A673 (cell line): ENCODE data around the gene CDC37L1. TPM values are rescaled to one million over a fixed set of nuclear protein-coding genes. Genes with fewer than 3 reads are reported as not detected.
A peak's percentile ranks its signal among the peaks of the same experiment; 100 is the strongest.

ENCODE experiments used
- BruUV-seq: library from RNA; stranded (reverse); fragments of 400-500 nt; replicated peaks from 2 replicates; lab custom pipeline; 2021; lab: Mats Ljungman, UMichigan
- CTCF ChIA-PET: fragments of 300-600 bp; sonication (Branson Sonifier 250); formaldehyde crosslinking; loops from one replicate; lab custom pipeline; 2022; ENCODE audit warnings: antibody characterized with exemption; lab: Charles Lee
- POLR2A ChIA-PET: fragments of 300-600 bp; sonication (Branson Sonifier 250); formaldehyde crosslinking; loops from one replicate; lab custom pipeline; 2022; ENCODE audit warnings: antibody characterized with exemption; ENCODE audit not compliant: low non-redundant PET; lab: Charles Lee
- DNase-seq: peaks from one replicate; pipeline ENCODE4 v3.0.0-alpha.2; 2015; ENCODE audit warnings: low spot score
- H3K27ac ChIP-seq: fragments of 200-600 bp; sonication (generic); 2 replicates; pipeline ENCODE4 v1.5.1; 2016; ENCODE audit warnings: mixed run types, low read depth, mild to moderate bottlenecking, mixed read lengths, antibody characterized with exemption, low read length; ENCODE audit not compliant: poor library complexity, severe bottlenecking
- H3K27me3 ChIP-seq: fragments of 200-600 bp; sonication (generic); replicated peaks from 2 replicates; pipeline ENCODE4 v1.6.1; 2017; ENCODE audit warnings: mixed run types, low read depth, mild to moderate bottlenecking, mixed read lengths, antibody characterized with exemption, low read length; ENCODE audit not compliant: insufficient read depth, poor library complexity
- H3K36me3 ChIP-seq: fragments of 200-600 bp; sonication (generic); 2 replicates; pipeline ENCODE4 v1.6.1; 2016; ENCODE audit warnings: mixed run types, mild to moderate bottlenecking, mixed read lengths, antibody characterized with exemption, low read length; ENCODE audit not compliant: insufficient read depth, poor library complexity, severe bottlenecking
- H3K4me1 ChIP-seq: fragments of 200-600 bp; sonication (generic); 2 replicates; pipeline ENCODE4 v1.6.1; 2017; ENCODE audit warnings: mixed run types, mild to moderate bottlenecking, mixed read lengths, antibody characterized with exemption, low read length; ENCODE audit not compliant: insufficient read depth, poor library complexity, severe bottlenecking
- H3K4me3 ChIP-seq: fragments of 200-600 bp; sonication (generic); 2 replicates; pipeline ENCODE4 v1.5.1; 2016; ENCODE audit warnings: low read depth, mixed run types, mild to moderate bottlenecking, mixed read lengths, low read length; ENCODE audit not compliant: poor library complexity, severe bottlenecking
- H3K9me3 ChIP-seq: fragments of 200-600 bp; sonication (generic); 2 replicates; pipeline ENCODE4 v1.6.1; 2016; ENCODE audit warnings: mixed run types, low read depth, mild to moderate bottlenecking, mixed read lengths, antibody characterized with exemption, low read length; ENCODE audit not compliant: poor library complexity, severe bottlenecking
- EZH2 ChIP-seq: fragments of 200-600 bp; sonication (generic); IDR thresholded peaks from 2 replicates; pipeline ENCODE4 v1.6.1; 2017; ENCODE audit warnings: borderline replicate concordance, low read depth, mild to moderate bottlenecking, mixed read lengths, antibody characterized with exemption, low read length; ENCODE audit not compliant: poor library complexity, severe bottlenecking
- intact Hi-C: fragments of 100-400 bp; cut with micrococcal nuclease; formaldehyde crosslinking; loops from one replicate; pipeline ENCODE4 v1.10.0; 2022; ENCODE audit not compliant: unreplicated experiment
- total RNA-seq: library from RNA; stranded (reverse); gene quantifications from 2 replicates; pipeline ENCODE4 v1.2.3, GENCODE V29; 2021
- TF ChIP-seq, protein P1 (sequence below): fragments of 300-800, 200-600 bp; sonication (generic); conservative IDR thresholded peaks from 2 replicates; pipeline ENCODE4 v1.5.1; 2017; ENCODE audit warnings: low read depth, mild to moderate bottlenecking, antibody characterized with exemption, low read length, moderate library complexity, mixed read lengths

Gene CDC37L1
- total RNA-seq, 1 experiment from 2014 or later, result 28.7 TPM

DNA sequence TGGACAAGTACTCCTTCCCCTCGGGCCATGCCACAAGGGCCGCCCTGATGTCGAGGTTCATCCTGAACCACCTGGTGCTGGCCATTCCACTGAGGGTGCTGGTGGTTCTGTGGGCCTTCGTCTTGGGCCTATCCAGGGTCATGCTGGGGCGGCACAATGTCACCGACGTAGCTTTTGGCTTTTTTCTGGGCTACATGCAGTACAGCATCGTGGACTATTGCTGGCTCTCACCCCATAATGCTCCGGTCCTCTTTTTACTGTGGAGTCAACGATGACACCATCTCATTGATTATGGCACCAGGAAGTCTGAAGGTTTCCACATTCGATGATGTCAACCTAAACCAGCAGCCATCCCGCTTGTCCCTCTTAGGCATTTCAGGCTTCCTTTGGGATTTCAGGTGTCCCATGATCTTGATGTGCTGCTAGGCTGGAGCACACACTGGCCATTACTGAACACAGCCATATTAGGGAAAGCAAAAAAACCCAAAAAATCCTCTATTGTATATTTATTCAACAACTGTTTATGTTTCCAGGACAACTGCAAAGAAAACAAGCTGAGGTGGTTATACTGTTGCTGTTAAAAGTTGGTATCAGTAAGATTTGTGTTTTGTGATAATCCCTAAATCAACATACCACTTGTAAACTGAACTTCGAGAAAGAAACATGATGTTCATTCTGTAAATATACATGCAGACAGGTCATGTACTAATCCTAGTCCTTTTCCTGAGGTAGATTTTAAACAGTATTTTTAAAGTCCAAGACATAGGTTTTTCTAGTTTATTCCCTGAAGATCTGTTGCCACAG is 16.2 kb upstream of the CDC37L1 start:
- DNase-seq, result peak; percentile 59
- no peak for TF ChIP-seq EZH2
- TF ChIP-seq, protein P1, sequence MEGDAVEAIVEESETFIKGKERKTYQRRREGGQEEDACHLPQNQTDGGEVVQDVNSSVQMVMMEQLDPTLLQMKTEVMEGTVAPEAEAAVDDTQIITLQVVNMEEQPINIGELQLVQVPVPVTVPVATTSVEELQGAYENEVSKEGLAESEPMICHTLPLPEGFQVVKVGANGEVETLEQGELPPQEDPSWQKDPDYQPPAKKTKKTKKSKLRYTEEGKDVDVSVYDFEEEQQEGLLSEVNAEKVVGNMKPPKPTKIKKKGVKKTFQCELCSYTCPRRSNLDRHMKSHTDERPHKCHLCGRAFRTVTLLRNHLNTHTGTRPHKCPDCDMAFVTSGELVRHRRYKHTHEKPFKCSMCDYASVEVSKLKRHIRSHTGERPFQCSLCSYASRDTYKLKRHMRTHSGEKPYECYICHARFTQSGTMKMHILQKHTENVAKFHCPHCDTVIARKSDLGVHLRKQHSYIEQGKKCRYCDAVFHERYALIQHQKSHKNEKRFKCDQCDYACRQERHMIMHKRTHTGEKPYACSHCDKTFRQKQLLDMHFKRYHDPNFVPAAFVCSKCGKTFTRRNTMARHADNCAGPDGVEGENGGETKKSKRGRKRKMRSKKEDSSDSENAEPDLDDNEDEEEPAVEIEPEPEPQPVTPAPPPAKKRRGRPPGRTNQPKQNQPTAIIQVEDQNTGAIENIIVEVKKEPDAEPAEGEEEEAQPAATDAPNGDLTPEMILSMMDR, result no peak
- Histone ChIP-seq H3K4me3 (peak overlapping the region; percentile 79), H3K9me3 (no peaks in the 10 kb centered on the region), H3K27ac (peak overlapping the region; percentile 98), H3K27me3 (no peaks in the 10 kb centered on the region), H3K36me3 (peaks cover 18% of the 10 kb centered on the region), H3K4me1 (peaks cover 25% of the 10 kb centered on the region)
- POLR2A ChIA-PET, result no interaction called here
- no TSS peak for BruUV-seq
- intact Hi-C loops, result loop anchor here (1.0 kb wide), 1 partner anchor 16 kb away; the partner anchor contains the start of gene CDC37L1
- CTCF ChIA-PET, result interaction anchor here (0.6 kb wide), 1 partner anchor 81 kb away, joined by 3 read pairs; no protein-coding TSS in a partner anchor

DNA sequence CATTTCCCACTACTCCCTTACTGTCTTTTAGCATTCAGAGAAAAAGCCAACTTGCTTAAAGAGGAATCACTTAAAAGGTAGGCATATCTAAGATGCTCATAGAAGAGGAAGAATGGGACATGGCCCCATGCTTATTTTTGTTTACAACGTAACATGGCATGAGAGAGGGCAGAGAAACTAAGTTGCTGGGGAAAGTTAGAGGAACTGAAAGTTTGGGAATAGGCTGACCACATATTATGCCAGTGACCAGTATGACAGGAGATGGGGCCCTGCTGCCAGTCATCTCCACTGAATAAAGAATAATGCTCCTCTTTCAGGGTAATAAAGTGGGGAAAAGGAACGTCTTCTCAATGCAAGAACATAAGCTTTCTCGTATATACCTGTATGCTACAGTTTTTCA is 15.4 kb upstream of the CDC37L1 start:
- ChIA-PET POLR2A (no interaction called here), CTCF (no interaction called here)
- Histone ChIP-seq H3K27ac (peak overlapping the region; percentile 98), H3K4me1 (peaks cover 21% of the 10 kb centered on the region), H3K9me3 (no peaks in the 10 kb centered on the region), H3K4me3 (peak overlapping the region; percentile 79), H3K27me3 (no peaks in the 10 kb centered on the region), H3K36me3 (peaks cover 18% of the 10 kb centered on the region)
- TF ChIP-seq EZH2, result no peak
- TF ChIP-seq, protein P1, result no peak
- no peak for DNase-seq
- intact Hi-C loops, result loop anchor here (2.0 kb wide), 1 partner anchor 77 kb away; the partner anchor contains the start of gene AK3
- BruUV-seq, result TSS peak; percentile 42

DNA sequence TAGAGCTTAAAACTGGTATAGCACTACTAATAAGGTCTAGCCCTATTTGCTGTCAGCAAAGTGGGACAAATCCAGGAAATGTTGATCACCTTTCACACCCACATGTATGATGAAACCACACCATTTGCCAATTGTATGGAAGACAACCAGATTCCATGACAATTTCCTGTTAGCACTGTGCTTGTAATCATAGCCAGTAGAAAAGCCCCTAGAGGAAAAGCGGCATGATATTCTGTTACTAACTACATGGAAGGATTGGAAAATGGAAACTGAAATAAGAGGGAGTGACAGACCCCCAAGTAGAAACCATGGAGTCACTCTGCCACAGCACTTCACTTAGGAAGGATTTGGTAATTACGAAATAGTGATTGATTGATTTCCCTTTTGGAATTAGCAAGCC is 14.0 kb upstream of the CDC37L1 start:
- DNase-seq, result peak; percentile 86
- ChIA-PET CTCF (no interaction called here), POLR2A (interaction anchor here (0.6 to 2.4 kb wide), 3 partner anchors 9 to 31 kb away, joined by 3 to 15 read pairs (median 10); partner anchors contain the start of gene CDC37L1)
- Histone ChIP-seq H3K4me3 (peak overlapping the region; percentile 79), H3K4me1 (peaks cover 21% of the 10 kb centered on the region), H3K27ac (peak overlapping the region; percentile 98), H3K36me3 (peaks cover 18% of the 10 kb centered on the region), H3K9me3 (no peaks in the 10 kb centered on the region), H3K27me3 (no peaks in the 10 kb centered on the region)
- intact Hi-C loops, result loop anchor here (2.0 kb wide), 1 partner anchor 75 kb away; the partner anchor contains the start of gene AK3
- TF ChIP-seq, protein P1, result no peak
- no peak for TF ChIP-seq EZH2
- no TSS peak for BruUV-seq
